GM23248 (cell line): Measurements from ENCODE around the gene MDH1B.

Experiments
- EZH2 ChIP-seq: fragments of 200-600 bp; sonication (generic); IDR thresholded peaks from 2 replicates; pipeline ENCODE4 v1.6.1; 2018; ENCODE audit warnings: antibody characterized with exemption, mild to moderate bottlenecking; ENCODE audit not compliant: insufficient read depth, poor library complexity, severe bottlenecking
- EZH2phosphoT487 ChIP-seq: fragments of 200-600 bp; sonication (generic); IDR thresholded peaks from 2 replicates; pipeline ENCODE4 v1.6.1; 2018; ENCODE audit warnings: antibody characterized with exemption, moderate library complexity, mild to moderate bottlenecking, low read depth; ENCODE audit not compliant: insufficient read depth

DNA sequence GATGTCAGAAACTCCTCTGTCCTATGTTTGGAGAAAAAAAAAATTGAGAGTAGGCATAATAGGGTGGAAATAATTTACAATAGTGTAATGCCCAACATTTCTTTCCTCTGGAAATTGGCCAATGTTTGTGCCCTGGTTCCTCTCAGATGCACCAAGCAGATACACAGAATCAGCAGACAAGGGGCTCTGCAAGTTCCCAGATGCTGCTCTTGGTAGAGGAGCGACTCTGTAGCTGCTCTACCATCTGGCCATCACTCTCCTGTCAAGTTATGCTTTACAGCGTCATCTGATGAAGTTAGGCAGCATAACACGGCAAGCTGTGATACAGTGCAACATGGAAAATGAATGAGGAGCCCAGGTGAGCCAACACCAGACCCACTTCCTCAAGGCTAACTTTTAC lies 48.5 kb downstream of the MDH1B start:
- TF ChIP-seq EZH2 (no peak), EZH2phosphoT487 (no peak)
